Neural progenitor cell (in vitro differentiated cells): ENCODE data around the gene DERL2. TPM values are rescaled to one million over a fixed set of nuclear protein-coding genes. Genes with fewer than 3 reads are reported as not detected.

Experiments used
- DNase-seq: peaks from one replicate; pipeline ENCODE4 v3.0.0-alpha.2; 2016; ENCODE audit warnings: low spot score
- H2AFZ ChIP-seq: fragments of 200-600 bp; sonication (generic); replicated peaks from 2 replicates; pipeline ENCODE4 v1.6.1; 2016; ENCODE audit warnings: antibody characterized with exemption
- H3F3A ChIP-seq: fragments of 200-600 bp; sonication (generic); 2 replicates; pipeline ENCODE4 v1.6.1; 2016; ENCODE audit warnings: antibody characterized with exemption, low read depth
- H3K27ac ChIP-seq: fragments of 200-600 bp; sonication (generic); 2 replicates; pipeline ENCODE4 v1.5.1; 2016; ENCODE audit warnings: mild to moderate bottlenecking
- H3K27me3 ChIP-seq: fragments of 200-600 bp; sonication (generic); 2 replicates; pipeline ENCODE4 v1.6.1; 2016; ENCODE audit warnings: mild to moderate bottlenecking, moderate library complexity
- H3K36me3 ChIP-seq: fragments of 200-600 bp; sonication (generic); 2 replicates; pipeline ENCODE4 v1.5.1; 2016
- H3K4me1 ChIP-seq: fragments of 200-600 bp; sonication (generic); 2 replicates; pipeline ENCODE4 v1.6.1; 2016; ENCODE audit warnings: mixed run types
- H3K4me2 ChIP-seq: fragments of 200-600 bp; sonication (generic); 2 replicates; pipeline ENCODE4 v1.6.1; 2016
- H3K4me3 ChIP-seq: fragments of 200-600 bp; sonication (generic); 2 replicates; pipeline ENCODE4 v1.5.1; 2016
- H3K79me2 ChIP-seq: fragments of 200-600 bp; sonication (generic); 2 replicates; pipeline ENCODE4 v1.6.1; 2016; ENCODE audit warnings: low read depth
- H3K9ac ChIP-seq: fragments of 200-600 bp; sonication (generic); 2 replicates; pipeline ENCODE4 v1.6.1; 2016
- H3K9me3 ChIP-seq: fragments of 200-600 bp; sonication (generic); 2 replicates; pipeline ENCODE4 v1.5.1; 2016; ENCODE audit warnings: low read depth
- H4K20me1 ChIP-seq: fragments of 200-600 bp; sonication (generic); 2 replicates; pipeline ENCODE4 v1.6.1; 2016; ENCODE audit warnings: low read depth
- H3K27ac Mint-ChIP-seq: 3 replicates; pipeline ENCODE4 v1.8.0; 2021; ENCODE audit warnings: mixed read lengths
- H3K27me3 Mint-ChIP-seq: 2 replicates; pipeline ENCODE4 v1.8.0; 2022; ENCODE audit warnings: low read depth, mild to moderate bottlenecking, inconsistent platforms, moderate library complexity, mixed read lengths; ENCODE audit not compliant: insufficient read depth
- H3K36me3 Mint-ChIP-seq: 3 replicates; pipeline ENCODE4 v1.8.0; 2021; ENCODE audit warnings: mixed read lengths
- H3K4me1 Mint-ChIP-seq: 3 replicates; pipeline ENCODE4 v1.8.0; 2021; ENCODE audit warnings: mixed read lengths
- H3K4me3 Mint-ChIP-seq: 3 replicates; pipeline ENCODE4 v1.8.0; 2021; ENCODE audit warnings: mild to moderate bottlenecking, moderate library complexity, mixed read lengths
- H3K9me3 Mint-ChIP-seq: 3 replicates; pipeline ENCODE4 v1.8.0; 2020; ENCODE audit warnings: mixed read lengths
- EZH2 ChIP-seq: fragments of 200-600 bp; sonication (generic); IDR thresholded peaks from 2 replicates; pipeline ENCODE4 v1.6.1; 2017; ENCODE audit warnings: antibody characterized with exemption, mild to moderate bottlenecking, moderate library complexity
- EZH2phosphoT487 ChIP-seq: fragments of 200-600 bp; sonication (generic); IDR thresholded peaks from 2 replicates; pipeline ENCODE4 v1.6.1; 2017; ENCODE audit warnings: antibody characterized with exemption
- total RNA-seq: library from RNA; depleted of rRNA; stranded (reverse); fragments of >200 nt; gene quantifications from 2 replicates; pipeline ENCODE4 v1.2.3, GENCODE V29; 2015; ENCODE audit warnings: low replicate concordance
- TF ChIP-seq, protein P1 (sequence below): fragments of 200-600 bp; sonication (generic); IDR thresholded peaks from 2 replicates; pipeline ENCODE4 v1.5.1; 2017; ENCODE audit warnings: antibody characterized with exemption, mild to moderate bottlenecking

Gene DERL2
- total RNA-seq, 1 donor from 2014 or later: 47.8 TPM

GRCh38 chr17:5424909-5425308 is 61.1 kb downstream of the DERL2 start:
- Histone ChIP-seq H3K4me1 (peaks cover 7% of the 10 kb centered on the region), H2AFZ (no peak overlapping the region), H3K27me3 (no peaks in the 10 kb centered on the region), H3K9me3 (no peaks in the 10 kb centered on the region), H3K9ac (no peak overlapping the region), H3K4me3 (no peak overlapping the region), H3K27ac (no peak overlapping the region), H3F3A (peaks cover 22% of the 10 kb centered on the region), H4K20me1 (no peaks in the 10 kb centered on the region), H3K79me2 (peaks cover 65% of the 10 kb centered on the region), H3K4me2 (no peak overlapping the region), H3K36me3 (no peaks in the 10 kb centered on the region)
- Mint-ChIP-seq H3K4me1 (peaks cover 13% of the 10 kb centered on the region), H3K4me3 (no peak overlapping the region), H3K9me3 (no peaks in the 10 kb centered on the region), H3K27ac (no peak overlapping the region), H3K36me3 (peaks cover 28% of the 10 kb centered on the region), H3K27me3 (peaks cover 4% of the 10 kb centered on the region)
- TF ChIP-seq EZH2phosphoT487 (no peak), EZH2 (no peak)
- TF ChIP-seq, protein P1, sequence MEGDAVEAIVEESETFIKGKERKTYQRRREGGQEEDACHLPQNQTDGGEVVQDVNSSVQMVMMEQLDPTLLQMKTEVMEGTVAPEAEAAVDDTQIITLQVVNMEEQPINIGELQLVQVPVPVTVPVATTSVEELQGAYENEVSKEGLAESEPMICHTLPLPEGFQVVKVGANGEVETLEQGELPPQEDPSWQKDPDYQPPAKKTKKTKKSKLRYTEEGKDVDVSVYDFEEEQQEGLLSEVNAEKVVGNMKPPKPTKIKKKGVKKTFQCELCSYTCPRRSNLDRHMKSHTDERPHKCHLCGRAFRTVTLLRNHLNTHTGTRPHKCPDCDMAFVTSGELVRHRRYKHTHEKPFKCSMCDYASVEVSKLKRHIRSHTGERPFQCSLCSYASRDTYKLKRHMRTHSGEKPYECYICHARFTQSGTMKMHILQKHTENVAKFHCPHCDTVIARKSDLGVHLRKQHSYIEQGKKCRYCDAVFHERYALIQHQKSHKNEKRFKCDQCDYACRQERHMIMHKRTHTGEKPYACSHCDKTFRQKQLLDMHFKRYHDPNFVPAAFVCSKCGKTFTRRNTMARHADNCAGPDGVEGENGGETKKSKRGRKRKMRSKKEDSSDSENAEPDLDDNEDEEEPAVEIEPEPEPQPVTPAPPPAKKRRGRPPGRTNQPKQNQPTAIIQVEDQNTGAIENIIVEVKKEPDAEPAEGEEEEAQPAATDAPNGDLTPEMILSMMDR: no peak
- DNase-seq: no peak

GRCh38 chr17:5422505-5422904 is 63.5 kb downstream of the DERL2 start:
- Mint-ChIP-seq H3K4me3 (peak overlapping the region; percentile 10), H3K4me1 (peaks cover 20% of the 10 kb centered on the region), H3K36me3 (peaks cover 22% of the 10 kb centered on the region), H3K9me3 (no peaks in the 10 kb centered on the region), H3K27ac (no peak overlapping the region), H3K27me3 (peaks cover 9% of the 10 kb centered on the region)
- no peak overlapping the region for H3K4me3 ChIP-seq
- no peak for DNase-seq
- H3K4me2 ChIP-seq: no peak overlapping the region
- H3K36me3 ChIP-seq: no peaks in the 10 kb centered on the region
- TF ChIP-seq EZH2 (no peak), EZH2phosphoT487 (no peak)
- TF ChIP-seq, protein P1: no peak
- peaks cover under 1% of the 10 kb centered on the region for H3F3A ChIP-seq
- no peaks in the 10 kb centered on the region for H3K9me3 ChIP-seq
- no peak overlapping the region for H3K27ac ChIP-seq
- H3K27me3 ChIP-seq: no peaks in the 10 kb centered on the region
- H3K9ac ChIP-seq: no peak overlapping the region
- H4K20me1 ChIP-seq: peaks cover 1% of the 10 kb centered on the region
- H2AFZ ChIP-seq: no peak overlapping the region
- peaks cover 81% of the 10 kb centered on the region for H3K79me2 ChIP-seq
- peaks cover 7% of the 10 kb centered on the region for H3K4me1 ChIP-seq

Other genes with a start within 250 kb of the DERL2 start
- gene RABEP1, start 203.9 kb downstream of the DERL2 start, total RNA-seq: 43.2 and 50.0 TPM in 2 replicates
- gene NUP88, start 66.5 kb downstream of the DERL2 start, total RNA-seq: 117 and 135 TPM in 2 replicates
- gene RPAIN, start 66.0 kb downstream of the DERL2 start, total RNA-seq: 116 and 121 TPM in 2 replicates
- gene C1QBP, start 47.0 kb downstream of the DERL2 start, total RNA-seq: 204 and 254 TPM in 2 replicates
- 15.0 and 19.0 TPM in 2 replicates for gene DHX33, start 17.2 kb downstream of the DERL2 start, total RNA-seq
- gene MIS12, start 388 bp upstream of the DERL2 start, total RNA-seq: 36.5 and 53.7 TPM in 2 replicates
- gene NLRP1, start 98.3 kb upstream of the DERL2 start, total RNA-seq: 29.3 and 88.3 TPM in 2 replicates